HepG2 (cell line): Measurements from ENCODE around the gene ZNF446. TPM values are rescaled to one million over a fixed set of nuclear protein-coding genes. Genes with fewer than 3 reads are reported as not detected.

Source experiments
- ETV6 ChIP-seq: sonication (generic); formaldehyde crosslinking; conservative IDR thresholded peaks from 2 replicates; pipeline ENCODE4 v1.4.0; 2020; ENCODE audit warnings: missing genetic modification reagents
- GPN1 ChIP-seq: sonication (generic); formaldehyde crosslinking; IDR thresholded peaks from 2 replicates; pipeline ENCODE4 v1.5.1; 2020; ENCODE audit warnings: missing genetic modification reagents, borderline replicate concordance
- KAT7 ChIP-seq: IDR thresholded peaks from 2 replicates; pipeline ENCODE4 v1.6.1; 2018; ENCODE audit warnings: borderline replicate concordance, missing compliant biosample characterization
- KMT2B ChIP-seq: IDR thresholded peaks from 2 replicates; pipeline ENCODE4 v1.6.1; 2016; ENCODE audit warnings: missing genetic modification reagents, missing compliant biosample characterization
- LCORL ChIP-seq, 2 experiments: fragments of 450-650 bp in 1 of 2; sonication (generic) in 1 of 2; formaldehyde crosslinking in 1 of 2; IDR thresholded peaks; 2 replicates each; pipeline versions ENCODE4 v1.5.0 to v1.6.1; 2017 to 2020; ENCODE audit warnings: antibody characterized with exemption in 1 of 2, missing genetic modification reagents in 1 of 2
- NR0B2 ChIP-seq: sonication (generic); formaldehyde crosslinking; IDR thresholded peaks from 2 replicates; pipeline ENCODE4 v1.4.0; 2020; ENCODE audit warnings: mild to moderate bottlenecking, missing genetic modification reagents
- RARA ChIP-seq: IDR thresholded peaks from 2 replicates; pipeline ENCODE4 v1.6.1; 2016; ENCODE audit warnings: missing genetic modification reagents, missing compliant biosample characterization
- RORA ChIP-seq: sonication (generic); formaldehyde crosslinking; IDR thresholded peaks from 2 replicates; pipeline ENCODE4 v1.5.0; 2020; ENCODE audit warnings: mild to moderate bottlenecking, missing genetic modification reagents, moderate library complexity
- SIX1 ChIP-seq: sonication (generic); formaldehyde crosslinking; IDR thresholded peaks from 2 replicates; pipeline ENCODE4 v1.4.0; 2020; ENCODE audit warnings: missing genetic modification reagents, borderline replicate concordance
- SNAPC4 ChIP-seq: sonication (generic); formaldehyde crosslinking; IDR thresholded peaks from 2 replicates; pipeline ENCODE4 v1.4.0; 2020; ENCODE audit warnings: mild to moderate bottlenecking, missing genetic modification reagents
- TOPORS ChIP-seq: sonication (generic); formaldehyde crosslinking; IDR thresholded peaks from 2 replicates; pipeline ENCODE4 v1.8.0; 2023; ENCODE audit warnings: mild to moderate bottlenecking, missing genetic modification reagents
- ZHX2 ChIP-seq, 2 experiments: sonication (generic) in 1 of 2; formaldehyde crosslinking in 1 of 2; IDR thresholded peaks; 2 replicates each; pipeline versions ENCODE4 v1.6.1 to v1.9.0; 2014 to 2022; ENCODE audit warnings: antibody characterized with exemption in 1 of 2, borderline replicate concordance in 1 of 2, inconsistent platforms in 1 of 2, low read depth in 1 of 2, missing genetic modification reagents in 1 of 2
- polyA plus RNA-seq, 8 experiments: library from polyadenylated mRNA; depleted of rRNA in 3 of 8; stranded (reverse) in 7 of 8; unstranded in 1 of 8; fragments of >200 nt; fragmentation: Illumina TruSeq in 4 of 8; extraction: Trizol in 4 of 8; gene quantifications; 2 replicates each; pipeline versions ENCODE4 v1.2.1 to v1.2.3, GENCODE V29; 2011 to 2016; ENCODE audit warnings: low read depth in 4 of 8, missing spikeins in 1 of 8, mixed read lengths in 1 of 8; ENCODE audit not compliant: insufficient read depth in 1 of 8
- total RNA-seq, 5 experiments: library from RNA; depleted of rRNA; stranded (reverse); fragments of >200 nt; fragmentation: Illumina TruSeq; extraction: Trizol; gene quantifications; 2 replicates each; pipeline ENCODE4 v1.2.3, GENCODE V29; 2016; ENCODE audit warnings: low read depth in 1 of 5
- TF ChIP-seq, protein P1 (sequence below): sonication (generic); formaldehyde crosslinking; conservative IDR thresholded peaks from 2 replicates; pipeline ENCODE4 v1.4.0; 2020; ENCODE audit warnings: missing genetic modification reagents
- TF ChIP-seq, protein P2 (sequence below): sonication (generic); formaldehyde crosslinking; IDR thresholded peaks from 2 replicates; pipeline ENCODE4 v1.4.0; 2020; ENCODE audit warnings: mild to moderate bottlenecking, missing genetic modification reagents

The ZNF446 gene
- total and polyA plus RNA-seq, 2 of the 13 experiments (the other 11 are each of a cell fraction or from before 2014, with no cell fraction given) = 3.0 to 3.6 TPM

DNA sequence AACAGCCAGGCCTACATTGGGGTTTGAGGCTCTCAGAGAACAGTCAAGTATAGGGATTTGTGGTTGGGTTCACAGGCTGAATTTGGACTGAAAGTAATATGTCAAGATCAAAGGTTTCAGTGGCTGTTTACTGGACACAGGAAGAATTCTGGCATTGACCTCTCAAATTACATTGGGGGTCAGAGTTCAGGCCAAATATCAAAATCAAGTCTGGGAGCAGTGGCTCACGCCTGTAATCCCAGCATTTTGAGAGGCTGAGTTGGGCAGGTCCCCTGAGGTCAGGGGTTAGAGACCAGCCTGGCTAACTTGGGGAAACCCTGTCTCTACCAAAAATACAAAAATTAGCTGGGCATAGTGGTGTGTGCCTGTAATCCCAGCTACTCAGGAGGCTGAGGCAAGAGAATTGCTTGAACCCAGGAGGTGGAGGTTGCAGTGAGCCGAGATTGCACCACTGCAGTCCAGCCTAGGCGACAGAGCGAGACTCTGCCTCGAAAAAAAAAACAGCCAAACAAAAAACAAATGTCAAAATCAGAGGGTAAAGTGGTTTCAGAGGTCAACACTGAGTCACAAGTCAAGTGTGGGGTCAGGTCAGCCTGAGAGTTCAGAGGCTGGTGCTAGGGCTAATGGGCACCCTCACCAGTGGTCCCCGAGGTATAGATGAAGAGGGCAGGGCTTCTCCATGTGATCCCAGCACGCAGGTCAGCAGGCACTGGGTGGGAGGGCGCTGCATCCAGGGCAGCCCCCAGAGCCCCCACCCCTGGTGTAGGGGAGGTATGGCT, 34.1 kb downstream of the ZNF446 start (continued):
- TF ChIP-seq, protein P1, sequence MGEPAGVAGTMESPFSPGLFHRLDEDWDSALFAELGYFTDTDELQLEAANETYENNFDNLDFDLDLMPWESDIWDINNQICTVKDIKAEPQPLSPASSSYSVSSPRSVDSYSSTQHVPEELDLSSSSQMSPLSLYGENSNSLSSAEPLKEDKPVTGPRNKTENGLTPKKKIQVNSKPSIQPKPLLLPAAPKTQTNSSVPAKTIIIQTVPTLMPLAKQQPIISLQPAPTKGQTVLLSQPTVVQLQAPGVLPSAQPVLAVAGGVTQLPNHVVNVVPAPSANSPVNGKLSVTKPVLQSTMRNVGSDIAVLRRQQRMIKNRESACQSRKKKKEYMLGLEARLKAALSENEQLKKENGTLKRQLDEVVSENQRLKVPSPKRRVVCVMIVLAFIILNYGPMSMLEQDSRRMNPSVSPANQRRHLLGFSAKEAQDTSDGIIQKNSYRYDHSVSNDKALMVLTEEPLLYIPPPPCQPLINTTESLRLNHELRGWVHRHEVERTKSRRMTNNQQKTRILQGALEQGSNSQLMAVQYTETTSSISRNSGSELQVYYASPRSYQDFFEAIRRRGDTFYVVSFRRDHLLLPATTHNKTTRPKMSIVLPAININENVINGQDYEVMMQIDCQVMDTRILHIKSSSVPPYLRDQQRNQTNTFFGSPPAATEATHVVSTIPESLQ = no peak
- no peak for TF ChIP-seq TOPORS (CRISPR knock-in tag)
- TF ChIP-seq ZHX2 (IDR thresholded peaks at IDR 0.05; ENCODE audit: low read depth) = no peak
- TF ChIP-seq ZHX2 (CRISPR knock-in tag; IDR thresholded peaks at IDR 0.05; ENCODE audit: borderline replicate concordance) = no peak
- TF ChIP-seq ETV6 = no peak
- TF ChIP-seq RORA = no peak
- TF ChIP-seq, protein P2, sequence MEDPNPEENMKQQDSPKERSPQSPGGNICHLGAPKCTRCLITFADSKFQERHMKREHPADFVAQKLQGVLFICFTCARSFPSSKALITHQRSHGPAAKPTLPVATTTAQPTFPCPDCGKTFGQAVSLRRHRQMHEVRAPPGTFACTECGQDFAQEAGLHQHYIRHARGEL = no peak
- peak; percentile 98 for TF ChIP-seq SIX1
- 0 out of 2 replicates have a peak, but pooled peaks have one; percentile 10 for TF ChIP-seq KMT2B (CRISPR knock-in tag)
- no peak for TF ChIP-seq KAT7 (CRISPR knock-in tag)
- no peak for TF ChIP-seq LCORL (IDR thresholded peaks at IDR 0.05)
- TF ChIP-seq LCORL (CRISPR knock-in tag; IDR thresholded peaks at IDR 0.05) = peak; percentile 89
- no peak for TF ChIP-seq NR0B2 (CRISPR knock-in tag)
- TF ChIP-seq GPN1 (CRISPR knock-in tag) = no peak
- peak; percentile 92 for TF ChIP-seq RARA
- TF ChIP-seq SNAPC4 (CRISPR knock-in tag) = no peak
